ENCODE measurements around the gene EDEM1. TPM values are rescaled to one million over a fixed set of nuclear protein-coding genes. Genes with fewer than 3 reads are reported as not detected.
A peak's percentile ranks its signal among the peaks of the same experiment; 100 is the strongest.

The EDEM1 gene
- total RNA-seq (100 to 1,000 TPM in 1 of 2 donors, 10 to 100 TPM in 1; 73.2 to 132 TPM), polyA plus RNA-seq (10 to 100 TPM; 12.8 to 35.4 TPM)
- long read RNA-seq, donor 1, partial matches to known transcripts: 28 of 28 reads
- long read RNA-seq, donor 1, other reads (novel, unspliced or antisense): 0 of 28 reads
- long read RNA-seq, donor 2, partial matches to known transcripts: 0 of 1 reads
- long read RNA-seq, donor 2, other reads (novel, unspliced or antisense): 0 of 1 reads
- long read RNA-seq, donor 3, full-length matches to known transcripts: 2 of 2 reads
- long read RNA-seq, donor 3, partial matches to known transcripts: 0 of 2 reads
- long read RNA-seq, donor 3, other reads (novel, unspliced or antisense): 0 of 2 reads
- long read RNA-seq, donor 4: 0 reads
- long read RNA-seq, donor 5, full-length matches to known transcripts: 6 of 6 reads
- long read RNA-seq, donor 5, partial matches to known transcripts: 0 of 6 reads
- long read RNA-seq, donor 5, other reads (novel, unspliced or antisense): 0 of 6 reads

DNA sequence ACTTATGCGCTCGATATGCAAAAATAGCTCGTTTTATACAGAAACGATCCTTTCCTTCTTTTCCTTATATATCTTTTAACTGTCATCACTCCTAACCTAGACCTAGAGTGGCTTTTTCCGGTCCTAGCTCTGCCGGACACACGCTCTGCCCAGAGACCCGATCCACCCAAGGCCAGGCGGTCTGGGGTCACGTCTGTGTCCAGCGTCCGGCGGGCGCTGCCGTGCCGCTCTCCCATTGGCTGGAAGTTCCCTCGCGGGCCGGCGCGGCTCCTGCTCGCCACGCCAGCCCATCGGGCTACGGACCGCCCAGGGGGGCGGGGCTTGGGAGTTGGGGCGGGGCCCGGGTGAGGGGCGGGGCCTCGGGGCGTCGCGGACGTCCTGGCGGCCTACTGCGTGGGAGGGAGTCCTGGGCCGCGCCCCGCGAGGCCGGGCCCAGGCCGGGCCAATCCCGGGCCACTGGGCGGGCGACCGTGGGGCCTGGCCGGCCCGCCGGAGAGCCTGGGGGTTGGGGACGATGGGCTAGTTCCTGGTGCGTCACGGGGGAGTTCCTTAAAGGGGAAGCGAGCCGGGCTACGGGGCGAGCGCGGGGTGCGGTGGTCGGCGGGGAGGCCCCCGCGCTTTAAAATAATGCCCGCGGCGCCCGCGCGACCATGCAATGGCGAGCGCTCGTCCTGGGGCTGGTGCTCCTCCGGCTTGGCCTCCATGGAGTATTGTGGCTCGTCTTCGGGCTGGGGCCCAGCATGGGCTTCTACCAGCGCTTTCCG, at the start of gene EDEM1:
EDEM1 (plus strand) TSS at position 552 of the 764 bp plus-strand sequence; CDS start at position 651, 99 bp downstream.
- ATAC-seq (ENCODE audit: insufficient read depth, low FRiP score): peak; percentile 94

DNA sequence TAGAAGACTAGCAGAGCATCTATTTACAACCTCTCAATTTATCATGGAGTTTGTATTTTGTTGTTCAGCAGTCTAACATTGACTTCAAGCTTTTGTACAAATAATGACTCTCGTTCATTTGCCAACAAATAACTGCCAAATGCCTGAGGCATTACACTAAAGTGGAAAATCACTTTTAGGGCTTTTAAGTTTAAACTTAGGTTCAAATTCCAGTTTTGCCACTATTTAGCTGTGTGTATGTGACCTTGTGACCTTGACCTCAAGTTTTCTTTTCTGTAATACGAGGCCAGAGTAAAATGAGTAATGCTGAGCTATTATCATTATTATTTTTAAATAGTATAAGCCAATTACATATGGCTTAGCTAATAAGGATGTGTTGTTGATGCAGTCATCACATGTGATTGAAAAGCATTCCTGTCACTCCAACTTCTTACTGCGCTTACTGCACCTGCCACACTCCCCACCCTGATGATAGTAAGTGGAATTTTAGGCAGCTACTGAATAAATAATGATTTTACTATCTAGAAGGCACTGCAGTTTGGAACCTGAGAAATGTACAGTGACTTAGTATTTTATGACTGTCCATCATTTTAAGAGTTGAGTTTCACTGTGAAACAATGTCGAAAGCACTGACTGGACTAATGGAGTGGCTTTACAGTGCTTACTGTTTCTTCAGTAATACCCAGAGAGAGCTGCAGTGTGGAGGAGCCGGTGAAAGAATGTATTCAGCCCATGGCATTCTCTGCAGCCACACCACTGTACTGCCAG, 49.1 kb upstream of the EDEM1 start:
- no peak overlapping the region for H3K4me3 ChIP-seq
- H3K36me3 ChIP-seq (ENCODE audit: control insufficient read depth in 4 of 4, insufficient read depth in 4 of 4, low read length in 4 of 4): peaks cover 0 to 2% (median under 1%) of the 10 kb centered on the region in 4 donors
- ATAC-seq (ENCODE audit: insufficient read depth, low FRiP score) (peak; percentile 23), DNase-seq (peak in 1 of 3 donors; percentile 49)
- H3K4me1 ChIP-seq (ENCODE audit: control insufficient read depth in 5 of 5, insufficient read depth in 5 of 5, low read length in 5 of 5): peaks cover 3 to 46% (median 8%) of the 10 kb centered on the region in 5 donors
- WGBS, 2 donors: 45 to 68% methylated on average over 5 of the region's 5 CpGs
- H3K27ac ChIP-seq (ENCODE audit: low read depth in 1 of 2, low read length in 1 of 2): no peak overlapping the region
- H3K9me3 ChIP-seq (ENCODE audit: control insufficient read depth in 4 of 4, insufficient read depth in 3 of 4, low read length in 3 of 4): peaks cover 0 to 5% (median under 1%) of the 10 kb centered on the region in 4 donors
- H3K9ac ChIP-seq (ENCODE audit: insufficient read depth in 1 of 2, low read length in 2 of 2): no peak overlapping the region
- no peaks in the 10 kb centered on the region for H3K27me3 ChIP-seq (ENCODE audit: control insufficient read depth in 3 of 3, insufficient read depth in 3 of 3, low read length in 2 of 3)
- TF ChIP-seq, protein P1, sequence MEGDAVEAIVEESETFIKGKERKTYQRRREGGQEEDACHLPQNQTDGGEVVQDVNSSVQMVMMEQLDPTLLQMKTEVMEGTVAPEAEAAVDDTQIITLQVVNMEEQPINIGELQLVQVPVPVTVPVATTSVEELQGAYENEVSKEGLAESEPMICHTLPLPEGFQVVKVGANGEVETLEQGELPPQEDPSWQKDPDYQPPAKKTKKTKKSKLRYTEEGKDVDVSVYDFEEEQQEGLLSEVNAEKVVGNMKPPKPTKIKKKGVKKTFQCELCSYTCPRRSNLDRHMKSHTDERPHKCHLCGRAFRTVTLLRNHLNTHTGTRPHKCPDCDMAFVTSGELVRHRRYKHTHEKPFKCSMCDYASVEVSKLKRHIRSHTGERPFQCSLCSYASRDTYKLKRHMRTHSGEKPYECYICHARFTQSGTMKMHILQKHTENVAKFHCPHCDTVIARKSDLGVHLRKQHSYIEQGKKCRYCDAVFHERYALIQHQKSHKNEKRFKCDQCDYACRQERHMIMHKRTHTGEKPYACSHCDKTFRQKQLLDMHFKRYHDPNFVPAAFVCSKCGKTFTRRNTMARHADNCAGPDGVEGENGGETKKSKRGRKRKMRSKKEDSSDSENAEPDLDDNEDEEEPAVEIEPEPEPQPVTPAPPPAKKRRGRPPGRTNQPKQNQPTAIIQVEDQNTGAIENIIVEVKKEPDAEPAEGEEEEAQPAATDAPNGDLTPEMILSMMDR (IDR thresholded peaks at IDR 0.05; ENCODE audit: control extremely low read depth, extremely low read depth): no peak

More for the DNA sequence above, at the start of gene EDEM1:
- Histone ChIP-seq H3K4me1 (ENCODE audit: control insufficient read depth in 5 of 5, insufficient read depth in 5 of 5, low read length in 5 of 5) (peaks cover 5 to 19% (median 6%) of the 10 kb centered on the region in 5 donors), H3K9me3 (ENCODE audit: control insufficient read depth in 4 of 4, insufficient read depth in 3 of 4, low read length in 3 of 4) (no peaks in the 10 kb centered on the region), H3K27ac (ENCODE audit: low read depth in 1 of 2, low read length in 1 of 2) (peak within 1 kb of the TSS; percentile 95 to 98), H3K9ac (ENCODE audit: insufficient read depth in 1 of 2, low read length in 2 of 2) (peak within 1 kb of the TSS; percentile 80 to 84), H3K4me3 (peak within 1 kb of the TSS; percentile 88), H3K36me3 (ENCODE audit: control insufficient read depth in 4 of 4, insufficient read depth in 4 of 4, low read length in 4 of 4) (no peaks in the 10 kb centered on the region), H3K27me3 (ENCODE audit: control insufficient read depth in 3 of 3, insufficient read depth in 3 of 3, low read length in 2 of 3) (no peaks in the 10 kb centered on the region)
- 0% methylated on average over 71 to 78 of the region's 78 CpGs for WGBS, 2 donors
- TF ChIP-seq, protein P1 (IDR thresholded peaks at IDR 0.05; ENCODE audit: control extremely low read depth, extremely low read depth): no peak
- peak; percentile 95 to 97 (median 97) for DNase-seq

DNA sequence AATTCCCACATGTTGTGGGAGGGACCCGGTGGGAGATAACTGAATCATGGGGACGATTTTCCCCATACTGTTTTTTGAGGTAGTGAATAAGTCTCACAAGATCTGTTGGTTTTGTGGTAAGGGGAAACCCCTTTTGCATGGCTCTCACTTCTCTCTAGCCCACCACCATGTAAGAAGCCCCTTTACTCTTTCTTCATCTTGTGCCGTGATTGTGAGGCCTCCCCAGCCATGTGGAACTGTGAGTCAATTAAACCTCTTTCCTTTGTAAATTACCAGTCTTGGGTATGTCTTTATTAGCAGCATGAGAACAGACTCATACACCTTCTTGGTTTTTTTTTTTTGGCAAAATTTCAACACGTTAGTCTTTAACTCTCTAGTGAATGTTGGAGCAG, 47.3 kb upstream of the EDEM1 start:
- DNase-seq (no peak), ATAC-seq (ENCODE audit: insufficient read depth, low FRiP score) (no peak)
- 43 to 70% methylated on average over 4 of the region's 4 CpGs for WGBS, 2 donors
- TF ChIP-seq, protein P1 (IDR thresholded peaks at IDR 0.05; ENCODE audit: control extremely low read depth, extremely low read depth): no peak
- peaks cover 0 to 14% (median under 1%) of the 10 kb centered on the region in 4 donors for H3K36me3 ChIP-seq (ENCODE audit: control insufficient read depth in 4 of 4, insufficient read depth in 4 of 4, low read length in 4 of 4)
- H3K9ac ChIP-seq (ENCODE audit: insufficient read depth in 1 of 2, low read length in 2 of 2): no peak overlapping the region
- H3K9me3 ChIP-seq (ENCODE audit: control insufficient read depth in 4 of 4, insufficient read depth in 3 of 4, low read length in 3 of 4): peaks cover 0 to 13% (median 3%) of the 10 kb centered on the region in 4 donors
- peak overlapping the region in 1 of 2 donors; percentile 31 for H3K27ac ChIP-seq (ENCODE audit: low read depth in 1 of 2, low read length in 1 of 2)
- no peak overlapping the region for H3K4me3 ChIP-seq
- H3K4me1 ChIP-seq (ENCODE audit: control insufficient read depth in 5 of 5, insufficient read depth in 5 of 5, low read length in 5 of 5): peaks cover 3 to 37% (median 8%) of the 10 kb centered on the region in 5 donors
- no peaks in the 10 kb centered on the region for H3K27me3 ChIP-seq (ENCODE audit: control insufficient read depth in 3 of 3, insufficient read depth in 3 of 3, low read length in 2 of 3)
